OCI-LY3 (cell line): ENCODE results near the gene PPCDC.

ENCODE experiments used
- H2AFZ ChIP-seq: fragments of 200-600, 300-600 bp; shearing (Covaris generic); 2 replicates; pipeline ENCODE4 v1.6.0; 2014; ENCODE audit warnings: antibody characterized with exemption, low read depth, low read length
- H3K27ac ChIP-seq: fragments of 200-600, 300-600 bp; sonication (generic); 2 replicates; pipeline ENCODE4 v1.5.1; 2014; ENCODE audit warnings: mild to moderate bottlenecking, low read length, moderate library complexity, mixed read lengths
- H3K27me3 ChIP-seq: fragments of 200-600, 300-600 bp; sonication (generic); 2 replicates; pipeline ENCODE4 v1.6.1; 2014; ENCODE audit warnings: low read depth, low read length, mixed read lengths
- H3K36me3 ChIP-seq: fragments of 200-600, 300-600 bp; sonication (generic); replicated peaks from 2 replicates; pipeline ENCODE3; 2014; ENCODE audit warnings: low read depth, low read length, mixed read lengths
- H3K4me1 ChIP-seq: fragments of 300-600, 200-600 bp; sonication (generic); 2 replicates; pipeline ENCODE4 v1.6.1; 2014; ENCODE audit warnings: low read length, mixed read lengths
- H3K4me2 ChIP-seq: fragments of 200-600, 300-600 bp; sonication (generic); 2 replicates; pipeline ENCODE4 v1.6.1; 2014; ENCODE audit warnings: low read length, mixed read lengths
- H3K4me3 ChIP-seq: fragments of 300-600, 200-600 bp; sonication (generic); 2 replicates; pipeline ENCODE4 v1.5.1; 2014; ENCODE audit warnings: antibody characterized with exemption, mild to moderate bottlenecking, low read length, moderate library complexity
- H3K79me2 ChIP-seq: fragments of 300-600, 200-600 bp; shearing (Covaris generic); 2 replicates; pipeline ENCODE4 v1.6.1; 2014; ENCODE audit warnings: mild to moderate bottlenecking, low read length, mixed read lengths
- H3K9ac ChIP-seq: fragments of 300-600, 200-600 bp; shearing (Covaris generic); 2 replicates; pipeline ENCODE4 v1.6.0; 2014; ENCODE audit warnings: mild to moderate bottlenecking, low read length, moderate library complexity
- H3K9me3 ChIP-seq: fragments of 200-600, 300-600 bp; shearing (Covaris generic); 2 replicates; pipeline ENCODE4 v1.6.1; 2014; ENCODE audit warnings: low read length, mixed read lengths; ENCODE audit not compliant: insufficient read depth
- H4K20me1 ChIP-seq: fragments of 200-600, 300-600 bp; sonication (generic); 2 replicates; pipeline ENCODE4 v1.6.1; 2016; ENCODE audit warnings: low read length, mixed read lengths; ENCODE audit not compliant: insufficient read depth
- CTCF ChIP-seq: fragments of 200-600, 300-600 bp; sonication (generic); IDR thresholded peaks from 2 replicates; pipeline ENCODE4 v1.5.1; 2014; ENCODE audit warnings: antibody characterized with exemption, low read length, low read depth
- EZH2phosphoT487 ChIP-seq: fragments of 200-600 bp; shearing (Covaris generic); IDR thresholded peaks from 2 replicates; pipeline ENCODE4 v1.6.1; 2018; ENCODE audit warnings: antibody characterized with exemption, mixed run types, low read depth

PPCDC gene

GRCh38 chr15:75022783-75023180 is 608 bp upstream of the PPCDC start:
- H3K9ac ChIP-seq = no peak overlapping the region; the same call in 1 of the 2 replicates

GRCh38 chr15:75023872-75024636 is 664 bp downstream of the PPCDC start:
- Histone ChIP-seq H3K27ac (peak overlapping the region; percentile 63), H3K9me3 (no peaks in the 10 kb centered on the region), H3K4me1 (peaks cover 10% of the 10 kb centered on the region; the same call in 1 of the 2 replicates), H3K9ac (peak overlapping the region; percentile 97), H3K79me2 (peaks cover 10% of the 10 kb centered on the region), H2AFZ (peak overlapping the region; percentile 81), H3K4me3 (peak overlapping the region; percentile 93), H4K20me1 (no peaks in the 10 kb centered on the region), H3K36me3 (peaks cover 4% of the 10 kb centered on the region), H3K27me3 (no peaks in the 10 kb centered on the region), H3K4me2 (peak overlapping the region; percentile 85)
- TF ChIP-seq EZH2phosphoT487 = no peak
- no peak for TF ChIP-seq CTCF

More at GRCh38 chr15:75022783-75023180, 608 bp upstream of the PPCDC start:
- peak overlapping the region; percentile 22; the same call in 1 of the 2 replicates for H2AFZ ChIP-seq
- no peak for TF ChIP-seq EZH2phosphoT487
- TF ChIP-seq CTCF = no peak
- no peaks in the 10 kb centered on the region for H3K27me3 ChIP-seq
- H3K4me1 ChIP-seq = peaks cover 10% of the 10 kb centered on the region; the same call in 1 of the 2 replicates
- H3K79me2 ChIP-seq = peaks cover 10% of the 10 kb centered on the region
- no peaks in the 10 kb centered on the region for H4K20me1 ChIP-seq
- H3K27ac ChIP-seq = no peak overlapping the region
- no peaks in the 10 kb centered on the region for H3K9me3 ChIP-seq
- H3K36me3 ChIP-seq = peaks cover 4% of the 10 kb centered on the region
- H3K4me2 ChIP-seq = peak overlapping the region; percentile 48
- peak overlapping the region; percentile 93 for H3K4me3 ChIP-seq

DNA sequence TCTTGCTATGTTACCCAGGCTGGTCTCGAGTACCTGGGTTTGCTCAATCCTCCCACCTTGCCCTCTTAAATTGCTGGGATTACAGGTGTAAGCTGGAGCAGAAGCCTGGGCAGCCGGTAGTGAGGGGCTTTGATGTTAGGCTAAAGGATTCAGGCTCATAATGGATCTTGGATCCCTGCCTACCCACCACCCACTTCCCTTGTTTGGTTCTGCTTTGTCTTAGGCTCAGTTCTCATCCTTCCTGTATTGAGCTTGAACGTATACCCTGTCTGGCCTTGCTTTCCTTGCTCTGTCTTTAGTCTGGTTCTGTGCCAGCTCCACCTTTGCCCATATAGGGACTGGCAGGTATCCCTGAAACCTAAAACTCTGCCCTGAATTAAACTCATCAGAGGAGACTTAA is 1.7 kb downstream of the PPCDC start:
- Histone ChIP-seq H3K79me2 (peaks cover 10% of the 10 kb centered on the region), H3K4me3 (no peak overlapping the region), H3K9ac (no peak overlapping the region), H3K27ac (no peak overlapping the region), H4K20me1 (no peaks in the 10 kb centered on the region), H3K9me3 (no peaks in the 10 kb centered on the region), H3K4me1 (peaks cover 14% of the 10 kb centered on the region), H2AFZ (no peak overlapping the region), H3K36me3 (peaks cover 4% of the 10 kb centered on the region), H3K4me2 (no peak overlapping the region), H3K27me3 (no peaks in the 10 kb centered on the region)
- TF ChIP-seq EZH2phosphoT487 (no peak), CTCF (no peak)

DNA sequence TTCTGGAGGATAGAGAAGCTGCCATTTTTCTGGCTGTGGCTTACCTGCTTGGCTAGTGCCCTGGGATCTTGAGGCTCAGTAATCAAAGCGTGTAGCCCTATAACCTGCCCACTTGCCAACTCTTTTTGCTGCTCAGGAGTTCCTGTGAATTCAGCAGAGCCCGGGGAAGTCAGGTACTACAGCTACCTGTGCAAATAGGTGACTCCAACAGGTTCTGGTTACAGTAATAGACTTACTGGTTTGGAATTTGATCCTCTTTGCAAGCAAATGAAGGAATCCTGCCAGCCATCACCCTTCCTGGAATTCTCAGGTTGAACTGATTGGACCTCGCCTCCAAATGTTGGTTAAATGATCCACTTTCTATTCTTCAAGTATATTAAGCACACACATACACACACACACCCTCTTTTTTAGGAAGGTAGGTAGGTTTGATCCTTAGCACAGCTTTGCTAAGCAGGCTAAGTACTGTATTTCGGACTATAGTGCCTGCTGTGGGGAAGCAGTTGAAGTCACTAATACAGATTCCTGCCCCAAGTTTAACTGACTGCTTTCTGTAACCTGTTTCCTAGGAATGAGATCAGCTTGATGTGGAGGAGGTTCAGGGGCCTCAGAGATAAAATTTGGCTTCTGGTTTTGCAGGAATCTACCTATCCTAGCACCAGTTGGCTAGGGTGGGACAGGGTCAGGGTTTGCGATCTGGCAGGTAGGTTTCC is 2.3 kb downstream of the PPCDC start:
- peaks cover 10% of the 10 kb centered on the region for H3K79me2 ChIP-seq

More for the DNA sequence above, 2.3 kb downstream of the PPCDC start:
- Histone ChIP-seq H3K27ac (no peak overlapping the region), H3K4me1 (peaks cover 14% of the 10 kb centered on the region), H2AFZ (no peak overlapping the region), H3K9me3 (no peaks in the 10 kb centered on the region), H3K9ac (no peak overlapping the region), H3K4me3 (no peak overlapping the region), H3K36me3 (peaks cover 7% of the 10 kb centered on the region), H3K27me3 (no peaks in the 10 kb centered on the region), H3K4me2 (no peak overlapping the region), H4K20me1 (no peaks in the 10 kb centered on the region)
- TF ChIP-seq CTCF (no peak), EZH2phosphoT487 (no peak)
